Stimulated activated CD4-positive, alpha-beta T cell treated with anti-CD3 and anti-CD28 coated beads, Interleukin-4, amount 100 ng/mL, for 4 hours (primary cell): ENCODE measurements around the gene CGREF1.
"Not testable (repeated sequence)": the region's sequence is repeated elsewhere in the genome, so short reads cannot be mapped to it uniquely, and the experiment has no call there.

Experiments
- DNase-seq, 2 experiments: peaks; one replicate each; pipeline ENCODE4 v3.0.0-alpha.2; 2020

Gene CGREF1

DNA sequence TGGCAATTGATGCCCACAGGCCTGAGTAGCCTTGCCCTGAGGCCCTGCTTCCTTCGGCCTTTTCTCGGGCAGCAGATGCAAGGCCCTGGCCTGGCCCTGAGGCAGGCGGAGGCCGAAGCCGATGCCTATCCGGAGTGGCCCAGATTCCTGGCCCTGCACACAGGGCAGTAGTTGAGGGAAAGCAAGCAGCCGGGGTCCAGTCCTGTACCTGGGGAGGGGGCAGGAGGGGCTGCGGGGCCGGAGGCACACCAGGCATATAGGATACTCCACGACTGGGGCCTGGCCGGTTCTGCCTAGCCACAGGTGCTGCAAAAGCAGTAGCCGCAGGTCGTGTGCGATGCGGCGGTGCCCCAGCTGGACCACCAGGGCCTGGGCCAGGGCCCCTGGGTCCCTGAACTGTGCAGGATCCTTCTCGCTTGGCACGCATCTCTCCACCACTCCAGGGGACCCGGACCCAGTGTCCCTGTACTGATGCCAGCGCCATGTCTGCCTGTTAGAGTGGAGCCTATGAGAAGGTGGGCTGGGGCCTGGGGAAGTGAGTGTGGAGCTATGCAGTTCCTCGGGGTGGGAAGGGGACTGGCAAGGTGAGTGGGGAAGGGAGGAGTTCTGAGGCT is 18.5 kb upstream of the CGREF1 start:
- no peak for DNase-seq

DNA sequence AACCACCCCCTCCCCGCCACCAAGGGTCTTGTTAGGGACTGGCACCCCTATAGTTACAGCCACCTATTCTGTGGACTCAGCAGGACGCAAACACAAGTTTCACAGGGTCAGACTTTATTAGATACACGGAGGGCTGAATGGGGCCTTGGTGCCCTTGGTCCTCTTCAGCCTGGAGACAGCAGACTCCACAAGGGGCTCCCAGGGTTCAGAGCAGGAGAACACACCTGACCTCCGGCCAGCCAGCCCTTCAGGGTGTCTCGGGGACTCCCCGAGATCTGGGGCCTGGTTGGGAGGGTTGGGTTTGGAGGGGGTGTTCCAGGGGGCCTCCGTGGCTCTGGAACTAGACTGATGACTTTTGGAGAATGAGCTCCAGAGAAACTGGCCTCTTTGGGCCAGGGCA is 17.8 kb upstream of the CGREF1 start:
- DNase-seq: no peak

- no peak for DNase-seq
These were observed 16.6 kb upstream of the CGREF1 start for GRCh38 chr2:27135478-27135955.

DNA sequence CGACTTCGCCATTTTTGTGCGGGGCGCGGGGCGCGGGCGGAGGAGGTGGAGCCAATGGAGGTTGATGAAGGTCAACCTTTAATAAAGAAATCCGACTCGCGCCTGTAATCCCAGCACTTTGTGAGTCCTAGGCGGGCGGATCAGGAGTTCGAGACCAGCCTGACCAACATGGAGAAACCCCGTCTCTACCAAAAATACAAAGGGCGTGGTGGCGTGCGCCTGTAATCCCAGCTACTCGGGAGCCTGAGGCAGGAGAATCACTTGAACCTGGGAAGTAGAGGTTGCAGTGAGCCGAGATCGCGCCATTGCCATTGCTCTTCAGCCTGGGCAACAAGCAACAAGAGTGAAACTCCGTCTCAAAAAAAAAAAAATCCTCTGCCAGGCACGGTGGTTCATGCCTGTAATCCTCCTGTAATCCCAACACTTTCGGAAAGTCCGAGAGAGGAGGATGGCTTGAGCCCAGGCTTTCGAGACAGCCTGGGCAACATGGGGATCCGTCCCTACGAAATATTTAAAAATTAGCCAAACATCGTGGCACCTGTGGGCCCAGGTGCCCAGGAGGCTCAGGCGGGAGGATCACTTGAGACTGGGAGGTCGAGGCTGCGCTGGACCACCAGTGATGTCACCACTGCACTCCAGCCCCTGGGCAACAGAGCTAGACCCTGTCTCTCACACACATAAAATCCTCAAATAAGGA is 16.0 kb upstream of the CGREF1 start:
- no peak for DNase-seq

DNA sequence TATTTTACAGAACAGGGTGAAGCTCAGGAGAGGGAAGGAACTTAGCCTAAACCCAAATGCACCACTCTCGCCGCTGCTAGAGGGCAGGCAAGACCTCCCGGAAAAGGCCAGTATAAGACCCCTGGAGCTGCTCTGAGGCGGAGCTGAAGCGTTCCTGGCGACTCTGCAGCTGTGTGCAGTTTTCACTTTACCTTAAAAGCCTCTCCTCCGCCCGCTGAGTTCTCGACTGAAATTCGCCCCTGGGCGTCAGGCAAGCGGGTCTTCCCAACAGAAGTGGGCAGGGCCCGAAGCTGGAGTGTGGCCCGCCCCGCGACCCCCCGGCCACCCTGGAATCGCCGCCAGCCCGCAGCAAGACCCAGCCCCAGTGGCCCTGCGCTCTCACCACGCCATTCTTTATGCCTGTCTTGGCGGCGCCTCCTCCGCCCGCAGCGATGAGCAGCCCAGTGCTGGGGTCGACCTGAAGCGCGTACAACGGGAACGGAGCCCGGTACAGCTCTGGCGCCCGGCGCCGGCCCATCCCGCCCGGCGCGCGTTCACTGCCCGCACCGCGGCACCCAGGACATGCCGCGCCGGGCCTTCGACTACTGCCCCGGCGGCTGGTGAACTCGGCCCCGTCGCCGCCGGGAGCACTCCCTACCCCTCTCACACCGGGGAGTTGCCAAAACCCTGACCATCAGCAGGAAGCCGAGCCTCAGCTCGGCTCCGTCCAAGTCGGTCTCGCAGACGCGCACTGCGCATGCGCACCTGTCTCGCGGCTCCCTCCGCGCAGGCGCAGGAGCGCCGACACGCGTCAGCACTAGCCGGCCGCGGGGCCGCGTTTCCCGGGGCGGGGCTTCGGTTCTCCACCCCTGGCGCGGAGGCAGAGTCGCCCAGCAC is 15.2 kb upstream of the CGREF1 start, which contains the start of gene PREB:
Gene PREB (minus strand): TSS at position 732 of the 876 bp plus-strand sequence. CDS start 215 bp downstream, at position 517.
- peak; percentile 97 to 99 for DNase-seq

GRCh38 chr2:27133195-27133875 is 14.4 kb upstream of the CGREF1 start:
- DNase-seq: peak; percentile 22 to 34

GRCh38 chr2:27131429-27131828 is 12.5 kb upstream of the CGREF1 start:
- no peak for DNase-seq

- no peak for DNase-seq
These were observed 11.5 kb upstream of the CGREF1 start for GRCh38 chr2:27130396-27130795.

DNA sequence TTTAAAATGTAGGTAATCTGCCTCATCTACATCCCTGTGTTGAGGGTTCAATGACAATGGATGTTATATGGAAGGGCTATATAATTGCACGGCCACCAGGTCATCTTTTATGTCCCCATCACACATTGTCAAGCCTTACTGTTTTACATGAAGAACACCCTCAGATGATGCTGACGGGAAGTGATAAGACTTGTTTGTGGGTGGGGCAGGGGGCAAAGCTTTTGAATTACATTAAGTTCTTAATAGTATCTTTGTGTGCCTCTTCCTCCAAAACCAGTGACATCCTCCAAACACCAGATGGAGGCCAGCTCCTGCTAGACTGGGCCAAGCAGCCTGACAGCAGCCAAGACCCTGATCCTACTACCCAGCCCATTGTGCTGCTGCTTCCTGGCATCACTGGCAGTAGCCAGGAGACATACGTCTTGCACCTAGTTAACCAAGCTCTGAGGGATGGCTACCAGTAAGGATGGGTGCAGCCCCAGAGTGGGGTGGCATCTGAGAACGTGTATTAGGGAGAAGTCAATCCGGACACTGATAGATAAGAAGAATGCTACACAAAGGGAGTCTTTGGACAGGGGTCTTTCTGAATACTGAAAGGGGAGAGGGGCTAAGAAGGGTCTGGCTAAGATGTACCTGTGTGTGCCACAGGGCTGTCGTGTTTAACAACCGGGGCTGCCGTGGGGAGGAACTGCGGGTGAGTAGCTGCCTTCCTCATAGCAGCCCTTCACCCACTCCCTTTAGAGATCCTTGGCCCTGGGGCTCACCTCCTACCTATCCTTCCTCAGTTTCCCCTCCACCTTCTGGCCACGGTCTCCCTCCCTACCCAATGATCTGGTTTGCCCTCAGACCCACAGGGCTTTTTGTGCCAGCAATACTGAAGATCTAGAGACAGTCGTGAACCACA is 10.0 kb upstream of the CGREF1 start:
- DNase-seq: no peak

GRCh38 chr2:27127883-27128667 is 9.1 kb upstream of the CGREF1 start:
- DNase-seq: no peak

DNA sequence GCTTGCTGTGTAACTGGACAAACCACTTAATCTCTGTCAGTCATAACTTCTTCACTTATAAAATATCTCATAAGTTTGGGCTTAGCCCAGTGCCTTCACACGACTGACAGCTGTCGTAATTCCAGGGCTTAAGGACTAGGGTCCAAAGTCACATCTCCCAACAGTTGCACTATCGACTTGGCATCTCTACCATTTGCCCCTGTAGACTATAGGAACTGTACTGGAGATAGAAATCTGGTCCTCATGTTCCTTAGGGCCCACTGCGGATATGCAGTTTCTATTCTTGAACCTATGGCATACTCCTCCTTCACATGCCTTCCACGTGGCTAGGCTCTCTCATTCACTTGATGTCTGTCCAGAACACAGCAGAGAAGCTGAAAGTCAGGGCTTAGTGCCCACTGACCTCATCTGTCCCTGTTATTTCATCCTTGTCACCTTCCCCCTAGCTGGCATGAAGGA is 7.4 kb upstream of the CGREF1 start:
- no peak for DNase-seq

DNA sequence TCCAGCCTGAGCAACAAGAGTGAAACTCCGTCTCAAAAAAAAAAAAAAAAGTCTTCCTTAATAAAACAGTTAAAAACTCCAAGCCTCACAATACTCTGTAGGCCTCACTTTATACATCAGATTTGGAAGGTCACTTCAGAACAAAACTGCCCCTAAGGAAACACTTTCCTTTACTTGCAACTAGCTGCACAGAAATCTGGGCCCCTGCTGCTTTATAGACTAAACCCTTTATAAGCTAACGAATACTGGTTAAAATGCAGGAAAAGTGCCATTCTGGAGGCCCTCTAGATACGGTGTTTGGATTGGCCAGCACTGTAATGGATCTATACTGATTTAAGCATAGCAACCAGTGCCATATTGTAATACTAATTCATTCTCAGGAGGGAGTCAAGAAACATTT is 6.2 kb upstream of the CGREF1 start:
- DNase-seq: no peak

DNA sequence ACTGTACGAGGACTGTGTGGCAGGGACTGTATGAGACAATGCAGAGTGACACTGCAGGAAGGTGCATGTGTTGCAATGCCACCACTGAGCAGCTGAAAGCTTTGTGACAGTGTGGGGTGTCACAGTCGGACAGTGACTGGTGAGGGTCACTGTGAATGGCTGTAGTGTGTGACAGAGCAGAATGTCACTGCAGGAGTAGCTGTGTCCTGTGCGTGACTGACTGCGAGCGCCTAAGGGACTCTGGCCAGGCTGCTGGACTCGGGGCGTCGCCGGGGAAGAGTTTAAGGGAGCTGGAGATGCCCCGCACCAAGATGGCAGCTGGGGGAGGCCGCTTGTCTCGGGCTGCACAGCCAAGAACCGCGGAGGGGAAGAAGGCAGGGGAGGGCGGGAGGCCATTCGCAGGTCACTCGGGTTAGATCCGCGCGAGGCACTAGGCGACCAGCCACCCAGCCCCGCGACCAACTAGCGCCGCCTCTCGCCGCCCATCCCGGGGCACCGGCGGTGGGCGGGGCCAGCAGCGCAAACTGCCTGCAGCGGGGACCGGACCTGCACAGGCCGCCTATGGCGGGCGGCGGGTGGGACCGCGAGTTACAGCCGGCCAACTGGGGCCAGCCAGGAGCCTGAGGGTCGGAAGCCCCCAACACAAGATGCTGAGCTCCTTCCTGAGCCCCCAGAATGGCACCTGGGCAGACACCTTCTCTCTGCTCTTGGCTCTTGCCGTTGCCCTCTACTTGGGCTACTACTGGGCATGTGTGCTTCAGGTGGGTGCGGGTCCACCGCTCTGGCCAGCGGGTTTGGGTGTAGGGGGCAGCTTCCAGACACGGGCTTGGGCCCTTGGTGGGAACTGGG is 4.6 kb upstream of the CGREF1 start, which contains the start of gene ABHD1:
Gene ABHD1 (plus strand): TSS at position 514 of the 849 bp plus-strand sequence. CDS start 134 bp downstream, at position 648.
- peak; percentile 46 to 65 for DNase-seq

- DNase-seq: no peak
These were observed 3.9 kb upstream of the CGREF1 start for GRCh38 chr2:27122791-27123190.

- no peak for DNase-seq
These were observed 3.0 kb upstream of the CGREF1 start for GRCh38 chr2:27121906-27122305.

DNA sequence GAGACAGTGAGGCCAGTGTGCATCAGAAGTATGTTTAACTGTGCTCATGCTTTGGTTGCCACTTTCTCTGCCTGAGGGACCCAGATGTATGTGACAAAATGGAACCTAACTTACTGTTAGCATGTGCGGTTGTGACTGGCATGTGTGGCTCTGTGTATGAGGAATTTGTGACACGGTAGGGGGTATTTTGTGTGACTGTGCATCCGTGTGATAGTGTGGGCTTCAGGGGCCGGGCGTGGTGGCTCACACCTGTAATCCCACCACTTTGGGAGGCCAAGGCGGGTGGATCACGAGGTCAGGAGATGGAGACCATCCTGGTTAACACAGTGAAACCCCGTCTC is 372 bp upstream of the CGREF1 start:
- DNase-seq: not testable (repeated sequence)

DNA sequence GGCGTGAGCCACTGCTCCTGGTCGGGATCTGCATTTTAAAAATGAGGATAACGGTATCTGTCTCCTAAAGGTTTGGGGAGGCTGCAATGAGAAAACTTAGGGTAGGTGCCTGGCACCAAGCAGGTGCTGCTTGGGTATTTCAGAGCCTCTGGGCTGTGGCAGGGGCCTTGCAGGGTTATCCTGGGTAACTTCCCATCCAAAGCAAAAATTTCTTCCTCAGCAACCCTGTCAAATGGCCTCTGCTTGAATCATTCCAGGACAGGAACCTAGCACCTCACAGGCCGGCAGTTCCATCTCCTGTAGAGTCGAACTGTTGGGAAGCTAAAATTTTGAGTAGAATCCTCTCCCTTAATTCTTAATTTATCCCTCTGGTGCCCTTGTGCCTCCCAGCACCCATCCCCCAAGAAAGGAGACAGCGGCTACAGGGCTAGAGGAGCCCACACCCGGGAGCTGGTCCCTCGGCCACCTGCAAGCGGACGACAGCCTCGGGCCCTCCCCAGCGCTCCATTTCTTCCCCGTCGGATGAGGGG is 868 bp downstream of the CGREF1 start:
- DNase-seq: no peak

GRCh38 chr2:27115519-27115918 is 3.4 kb downstream of the CGREF1 start:
- no peak for DNase-seq

GRCh38 chr2:27111392-27112078 is 7.4 kb downstream of the CGREF1 start:
- not testable (repeated sequence) for DNase-seq
